ENCODE measurements around the gene ATP2B3.

GRCh38 chrX:153485396-153486080 lies 31.9 kb upstream of the ATP2B3 start:
- no peak for TF ChIP-seq POLR2A (IDR thresholded peaks at IDR 0.05)
- no peak for TF ChIP-seq CTCF (IDR thresholded peaks at IDR 0.05)
- TF ChIP-seq POLR2AphosphoS5 (IDR thresholded peaks at IDR 0.05), result no peak
